Heart right ventricle (tissue), 16 donors: ENCODE measurements around the gene GAL. TPM values are rescaled to one million over a fixed set of nuclear protein-coding genes. Genes with fewer than 3 reads are reported as not detected.

ENCODE experiments used
- ATAC-seq, 8 donors: fragments of 200-7000 bp; cut with Tn5 transposase; one replicate each; pipeline ENCODE4 v1.9.1; 2020; ENCODE audit warnings: mild to moderate bottlenecking in 8 of 8, moderate library complexity in 8 of 8, moderate number of reproducible peaks in 1 of 8
- DNase-seq, 2 donors: peaks; one replicate each; pipeline ENCODE4 v3.0.0-alpha.2; 2020
- H3K27ac ChIP-seq, 10 donors: fragments of 200-600 bp; sonication (generic) in 2 of 10; one replicate each; pipeline versions ENCODE4 v1.5.0 to v1.8.0; 2020 to 2022; ENCODE audit warnings: mild to moderate bottlenecking in 3 of 10
- H3K27me3 ChIP-seq, 7 donors: fragments of 200-600 bp; one replicate each; pipeline ENCODE4 v1.8.0; 2021 to 2022; ENCODE audit warnings: mild to moderate bottlenecking in 2 of 7
- H3K36me3 ChIP-seq, 9 donors: fragments of 200-600 bp; sonication (generic) in 1 of 9; one replicate each; pipeline versions ENCODE4 v1.5.0 to v1.8.0; 2020 to 2022; ENCODE audit warnings: mild to moderate bottlenecking in 2 of 9
- H3K4me1 ChIP-seq, 9 donors: fragments of 200-600 bp; sonication (generic) in 1 of 9; one replicate each; pipeline versions ENCODE4 v1.5.0 to v1.8.0; 2020 to 2022; ENCODE audit warnings: mild to moderate bottlenecking in 4 of 9
- H3K4me3 ChIP-seq, 10 donors: fragments of 200-600 bp; sonication (generic) in 2 of 10; one replicate each; pipeline versions ENCODE4 v1.5.0 to v1.8.0; 2020 to 2022; ENCODE audit warnings: mild to moderate bottlenecking in 7 of 10, moderate library complexity in 2 of 10
- H3K9me3 ChIP-seq, 11 donors: fragments of 200-600 bp in 10 of 11; sonication (generic) in 2 of 11; one replicate each; pipeline versions ENCODE4 v1.5.0 to v1.8.0; 2013 to 2022; ENCODE audit warnings: mild to moderate bottlenecking in 2 of 11, control low read depth in 1 of 11, moderate library complexity in 1 of 11
- WGBS, 2 donors: extraction: QIAGEN DNeasy Blood & Tissue Kit; methylation state at CpG; one replicate each; pipeline ENCODE4 v1.1.7; 2013; ENCODE audit warnings: inconsistent platforms in 1 of 2; 5-methylcytosine and 5-hydroxymethylcytosine counted together
- intact Hi-C, 10 donors: fragments of 100-400 bp; cut with DNase I; formaldehyde crosslinking; loops; one replicate each; pipeline versions ENCODE4 v1.11.1 to v1.14.2; 2022
- polyA plus RNA-seq, 2 donors: library from polyadenylated mRNA; stranded (reverse); fragments of 200-250 nt; gene quantifications; one replicate each; pipeline ENCODE4 v1.2.3, GENCODE V29; 2013
- total RNA-seq, 10 donors: library from RNA; stranded (reverse); fragmentation: NEBNext Ultra II Directional in 3 of 10; extraction: Animal tissue kit (Norgen Biotek cat#: 25700) in 3 of 10; gene quantifications; one replicate each; pipeline versions ENCODE4 v1.2.1 to v1.2.4, GENCODE V29; 2021 to 2023
- TF ChIP-seq, protein P1 (sequence below), 9 donors: fragments of 200-600 bp; sonication (generic) in 2 of 9; IDR thresholded peaks; one replicate each; pipeline versions ENCODE4 v1.5.0 to v1.8.0; 2021 to 2022; ENCODE audit warnings: antibody characterized with exemption in 9 of 9, mild to moderate bottlenecking in 5 of 9, moderate library complexity in 1 of 9
- donor health status: Arrhythmogenic right ventricular cardiomyopathy.
- donor health status: ischemic (EF 13 %, LVEDD 7.1; RV severe dilation, severe dysfunction).
- donor health status: healthy with polysubstance abuse.
- donor health status: DM: no; HTN: yes; CAD: no.
- donor health status: DM: no; HTN: no; CAD: no.
- donor health status: ischemic (EF 25% LVEDD 6.9; RV normal size, moderate dysfunction).
- donor health status: ischemic (EF 25% LVEDD 5.7; RV mildly dilated, moderate dysfunction).
- donor health status: healthy.
- donor health status: DM: yes; HTN: yes; CAD: no.
- donor health status: Ischemic cardiomyopathy.
- donor health status: ischemic (EF 35%, LVEDD 5.7; RV mildly dilated, moderate dysfunction).
- donor health status: nonischemic (EF 11% LVEDD 7.7; RV severe dilation, severe dysfunction).
- donor health status: DM: yes; HTN: yes; CAD: no.
- donor health status: PGD.
- donor health status: ischemic (EF 29% LVEDD 5.4; RV normal size, mild dysfunction).
- donor health status: nonischemic (EF 23%, LVEDD 6.1; RV moderate dilation, normal function).

Gene GAL
- total and polyA plus RNA-seq, 12 donors: 0.42 to 2.9 (median 1.1) TPM; not detected in 8

DNA sequence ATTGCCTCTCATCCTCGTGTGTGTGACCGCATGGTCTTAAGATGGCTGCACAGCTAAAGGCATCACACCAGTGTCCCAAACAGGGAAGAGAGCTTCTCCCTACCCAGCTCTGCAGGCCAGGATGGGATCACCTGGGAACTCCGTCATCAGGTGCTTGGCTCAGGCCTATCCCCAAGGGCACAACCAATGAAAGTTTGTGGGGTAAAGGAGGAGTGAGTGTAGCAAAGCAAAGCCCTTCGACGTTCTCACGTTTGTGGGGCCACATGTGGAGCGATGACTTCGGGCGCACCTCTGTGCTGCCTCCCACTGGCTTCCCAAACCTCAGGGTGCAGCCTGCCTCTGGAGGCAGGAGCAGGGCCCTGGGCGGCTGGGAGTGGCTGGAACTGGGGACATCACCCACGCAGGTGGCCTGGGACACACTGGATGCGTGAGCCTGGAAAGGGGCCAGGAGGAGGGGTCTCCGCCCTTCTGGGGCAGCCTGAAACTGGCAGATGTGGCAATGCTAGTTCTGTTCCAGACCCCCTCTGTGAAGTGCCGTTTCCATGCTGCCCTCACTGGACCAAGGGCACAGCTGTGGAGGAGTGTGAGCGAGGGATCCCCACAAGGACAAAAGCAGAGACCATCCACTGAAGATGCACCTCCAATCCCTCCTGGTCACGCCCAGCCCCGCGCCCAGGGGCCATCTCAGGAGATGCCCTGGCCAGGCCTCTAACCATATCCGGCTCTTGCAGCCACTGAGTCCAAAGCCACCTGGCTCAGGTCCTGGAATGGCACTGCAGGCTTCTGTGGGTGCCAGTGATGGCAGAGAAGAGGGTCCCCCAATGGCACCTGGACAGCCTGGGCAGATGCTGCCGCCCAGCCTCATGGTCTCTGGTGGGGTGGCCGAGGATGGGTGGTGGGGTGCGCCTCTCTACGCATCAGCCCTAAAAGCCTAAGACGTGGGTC, 30.6 kb upstream of the GAL start:
- Histone ChIP-seq H3K4me1 (peaks cover 0 to 9% (median under 1%) of the 10 kb centered on the region in 9 donors), H3K27ac (no peak overlapping the region), H3K36me3 (no peaks in the 10 kb centered on the region), H3K27me3 (peaks cover 0 to 51% (median 40%) of the 10 kb centered on the region in 7 donors), H3K4me3 (no peak overlapping the region), H3K9me3 (peaks cover 0 to 10% (median 3%) of the 10 kb centered on the region in 11 donors)
- DNase-seq (no peak), ATAC-seq (no peak)
- intact Hi-C loops: no loop called here
- 77 to 90% methylated on average over 24 of the region's 24 CpGs for whole genome bisulfite sequencing, 2 donors
- TF ChIP-seq, protein P1, sequence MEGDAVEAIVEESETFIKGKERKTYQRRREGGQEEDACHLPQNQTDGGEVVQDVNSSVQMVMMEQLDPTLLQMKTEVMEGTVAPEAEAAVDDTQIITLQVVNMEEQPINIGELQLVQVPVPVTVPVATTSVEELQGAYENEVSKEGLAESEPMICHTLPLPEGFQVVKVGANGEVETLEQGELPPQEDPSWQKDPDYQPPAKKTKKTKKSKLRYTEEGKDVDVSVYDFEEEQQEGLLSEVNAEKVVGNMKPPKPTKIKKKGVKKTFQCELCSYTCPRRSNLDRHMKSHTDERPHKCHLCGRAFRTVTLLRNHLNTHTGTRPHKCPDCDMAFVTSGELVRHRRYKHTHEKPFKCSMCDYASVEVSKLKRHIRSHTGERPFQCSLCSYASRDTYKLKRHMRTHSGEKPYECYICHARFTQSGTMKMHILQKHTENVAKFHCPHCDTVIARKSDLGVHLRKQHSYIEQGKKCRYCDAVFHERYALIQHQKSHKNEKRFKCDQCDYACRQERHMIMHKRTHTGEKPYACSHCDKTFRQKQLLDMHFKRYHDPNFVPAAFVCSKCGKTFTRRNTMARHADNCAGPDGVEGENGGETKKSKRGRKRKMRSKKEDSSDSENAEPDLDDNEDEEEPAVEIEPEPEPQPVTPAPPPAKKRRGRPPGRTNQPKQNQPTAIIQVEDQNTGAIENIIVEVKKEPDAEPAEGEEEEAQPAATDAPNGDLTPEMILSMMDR (IDR thresholded peaks at IDR 0.05): no peak

DNA sequence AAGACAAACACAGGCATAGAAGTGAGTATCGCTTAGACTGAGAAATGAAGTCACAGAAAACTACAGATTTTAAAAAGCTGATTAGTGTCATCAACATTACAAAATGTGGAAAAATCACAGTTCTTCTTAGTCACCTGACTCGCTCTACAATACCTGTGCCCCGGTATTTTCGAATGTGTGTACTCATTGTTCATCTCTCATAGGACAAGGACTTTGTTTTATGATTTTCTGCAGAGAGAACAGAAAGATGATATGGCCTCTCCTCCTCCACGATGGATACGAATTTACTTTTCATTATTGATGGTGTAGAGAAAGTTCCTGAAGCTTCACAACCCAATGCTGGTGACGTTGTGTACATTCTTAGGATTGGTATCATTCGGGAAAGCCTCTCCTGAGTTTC, 29.4 kb upstream of the GAL start:
- WGBS, 2 donors: 92 to 94% methylated on average over 8 of the region's 8 CpGs
- peaks cover 0 to 43% (median 31%) of the 10 kb centered on the region in 7 donors for H3K27me3 ChIP-seq
- H3K36me3 ChIP-seq: no peaks in the 10 kb centered on the region
- H3K4me1 ChIP-seq: peaks cover 2 to 19% (median 10%) of the 10 kb centered on the region in 9 donors
- TF ChIP-seq, protein P1 (IDR thresholded peaks at IDR 0.05): no peak
- intact Hi-C loops: no loop called here
- no peak for ATAC-seq
- H3K9me3 ChIP-seq: peaks cover 0 to 10% (median 3%) of the 10 kb centered on the region in 11 donors
- no peak overlapping the region for H3K27ac ChIP-seq
- H3K4me3 ChIP-seq: no peak overlapping the region
- DNase-seq: no peak

DNA sequence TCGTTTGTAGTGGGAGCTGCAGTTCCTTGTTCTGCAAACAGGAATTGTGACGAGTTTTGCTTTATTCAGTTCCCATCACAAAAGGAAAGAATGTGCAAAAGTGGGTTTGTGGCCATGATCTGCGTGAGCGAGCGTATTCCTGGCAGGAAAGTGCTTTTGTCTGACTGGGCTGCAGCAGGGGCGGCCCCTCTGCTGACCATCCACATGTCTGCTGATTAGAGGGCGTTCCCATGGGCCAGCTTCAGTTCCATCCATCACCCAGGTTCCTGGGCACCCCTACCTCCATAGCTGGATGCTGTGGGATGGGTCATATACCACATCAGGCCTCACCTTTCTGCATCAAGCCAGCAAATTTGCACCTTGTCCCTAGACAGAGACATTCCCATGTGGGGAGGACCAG, 28.9 kb upstream of the GAL start:
- TF ChIP-seq, protein P1 (IDR thresholded peaks at IDR 0.05): no peak
- no peaks in the 10 kb centered on the region for H3K36me3 ChIP-seq
- DNase-seq: no peak
- intact Hi-C loops: no loop called here
- H3K9me3 ChIP-seq: peaks cover 0 to 10% (median 3%) of the 10 kb centered on the region in 11 donors
- no peak overlapping the region for H3K27ac ChIP-seq
- H3K4me1 ChIP-seq: peaks cover 2 to 19% (median 10%) of the 10 kb centered on the region in 9 donors
- no peak for ATAC-seq
- WGBS, 2 donors: 83 to 87% methylated on average over 7 of the region's 7 CpGs
- H3K27me3 ChIP-seq: peaks cover 0 to 39% (median 27%) of the 10 kb centered on the region in 7 donors
- no peak overlapping the region for H3K4me3 ChIP-seq

DNA sequence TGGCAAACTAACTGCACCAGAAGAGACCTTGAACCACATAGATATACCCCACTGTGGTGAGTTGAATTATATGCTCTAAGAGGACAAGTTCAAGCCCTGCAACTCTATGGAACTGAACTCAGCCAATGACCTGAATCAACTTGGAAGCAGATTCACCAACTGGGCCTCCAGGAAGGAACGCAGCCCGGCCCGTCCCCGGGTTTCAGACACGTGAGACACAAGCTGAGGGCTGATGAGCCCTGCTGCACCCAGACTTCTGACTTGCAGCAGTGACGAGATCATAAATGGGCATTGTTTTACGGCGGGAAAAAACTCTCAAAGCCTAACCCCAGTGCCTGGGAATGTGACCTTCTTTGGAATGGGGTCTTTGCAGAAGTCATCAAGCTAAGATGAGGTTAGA, 28.5 kb upstream of the GAL start:
- Histone ChIP-seq H3K27ac (no peak overlapping the region), H3K27me3 (peaks cover 0 to 35% (median 24%) of the 10 kb centered on the region in 7 donors), H3K4me3 (no peak overlapping the region), H3K9me3 (peaks cover 0 to 10% (median 3%) of the 10 kb centered on the region in 11 donors), H3K36me3 (no peaks in the 10 kb centered on the region), H3K4me1 (peaks cover 2 to 19% (median 10%) of the 10 kb centered on the region in 9 donors)
- TF ChIP-seq, protein P1 (IDR thresholded peaks at IDR 0.05): no peak
- ATAC-seq (no peak), DNase-seq (no peak)
- intact Hi-C loops: no loop called here
- 87 to 88% methylated on average over 8 of the region's 8 CpGs for WGBS, 2 donors
